HepG2 (cell line): ENCODE results near the gene PCNP. TPM values are rescaled to one million over a fixed set of nuclear protein-coding genes. Genes with fewer than 3 reads are reported as not detected.

Experiments
- AKAP8 ChIP-seq: sonication (generic); formaldehyde crosslinking; IDR thresholded peaks from 2 replicates; pipeline ENCODE4 v1.5.1; 2020; ENCODE audit warnings: mild to moderate bottlenecking, missing genetic modification reagents
- ARID2 ChIP-seq: sonication (generic); formaldehyde crosslinking; IDR thresholded peaks from 2 replicates; pipeline ENCODE4 v1.8.1; 2022; ENCODE audit warnings: mild to moderate bottlenecking, missing genetic modification reagents, borderline replicate concordance
- CREB3 ChIP-seq: sonication (generic); formaldehyde crosslinking; IDR thresholded peaks from 2 replicates; pipeline ENCODE4 v1.5.0; 2020; ENCODE audit warnings: missing genetic modification reagents
- HIVEP1 ChIP-seq: sonication (generic); formaldehyde crosslinking; IDR thresholded peaks from 2 replicates; pipeline ENCODE4 v1.4.0; 2020; ENCODE audit warnings: mild to moderate bottlenecking, missing genetic modification reagents
- NCOA5 ChIP-seq: sonication (generic); formaldehyde crosslinking; IDR thresholded peaks from 2 replicates; pipeline ENCODE4 v1.4.0; 2020; ENCODE audit warnings: missing genetic modification reagents
- NCOR1 ChIP-seq: fragments of 200-600 bp; sonication (generic); IDR thresholded peaks from 2 replicates; pipeline ENCODE4 v1.7.0; 2017; ENCODE audit warnings: antibody characterized with exemption, low read length, borderline replicate concordance
- NFIC ChIP-seq: IDR thresholded peaks from 2 replicates; pipeline ENCODE4 v1.6.1; 2012; ENCODE audit warnings: mild to moderate bottlenecking, low read length, inconsistent platforms
- NONO ChIP-seq, 2 experiments: fragments of 450-650 bp in 1 of 2; sonication (generic) in 1 of 2; formaldehyde crosslinking in 1 of 2; IDR thresholded peaks in 1 of 2; conservative IDR thresholded peaks in 1 of 2; 2 replicates each; pipeline versions ENCODE4 v1.6.1 to v1.8.0; 2017 to 2022; ENCODE audit warnings: mild to moderate bottlenecking in 1 of 2, missing genetic modification reagents in 1 of 2, moderate library complexity in 1 of 2
- RARA ChIP-seq: IDR thresholded peaks from 2 replicates; pipeline ENCODE4 v1.6.1; 2016; ENCODE audit warnings: missing genetic modification reagents, missing compliant biosample characterization
- SALL2 ChIP-seq: sonication (generic); formaldehyde crosslinking; IDR thresholded peaks from 2 replicates; pipeline ENCODE4 v1.8.1; 2023; ENCODE audit warnings: mild to moderate bottlenecking, missing genetic modification reagents, inconsistent platforms
- SKI ChIP-seq: fragments of 450-650 bp; IDR thresholded peaks from one replicate; pipeline ENCODE4 v1.6.1; 2018; ENCODE audit warnings: mild to moderate bottlenecking; ENCODE audit not compliant: partially characterized antibody
- TCF12 ChIP-seq, 2 experiments: fragments of 450-650 bp in 1 of 2; sonication (generic) in 1 of 2; formaldehyde crosslinking in 1 of 2; IDR thresholded peaks; 2 replicates each; pipeline versions ENCODE4 v1.6.1 to v1.8.0; 2017 to 2022; ENCODE audit warnings: antibody characterized with exemption in 1 of 2, mild to moderate bottlenecking in 1 of 2, missing genetic modification reagents in 1 of 2, moderate library complexity in 1 of 2
- U2AF2 ChIP-seq: fragments of 200-400 bp; formaldehyde crosslinking; IDR thresholded peaks from 2 replicates; pipeline ENCODE4 v1.6.1; 2017; ENCODE audit warnings: low read depth, mild to moderate bottlenecking, low read length
- ZBTB40 ChIP-seq, 2 experiments: fragments of 450-650 bp in 1 of 2; sonication (generic) in 1 of 2; formaldehyde crosslinking in 1 of 2; IDR thresholded peaks; 2 replicates each; pipeline versions ENCODE4 v1.6.1 to v1.8.0; 2016 to 2022; ENCODE audit warnings: antibody characterized with exemption in 1 of 2, mild to moderate bottlenecking in 1 of 2, missing genetic modification reagents in 1 of 2
- ZNF34 ChIP-seq: sonication (generic); formaldehyde crosslinking; IDR thresholded peaks from 2 replicates; pipeline ENCODE4 v1.4.0; 2020; ENCODE audit warnings: mild to moderate bottlenecking, missing genetic modification reagents, borderline replicate concordance
- polyA plus RNA-seq, 8 experiments: library from polyadenylated mRNA; depleted of rRNA in 3 of 8; stranded (reverse) in 7 of 8; unstranded in 1 of 8; fragments of >200 nt; fragmentation: Illumina TruSeq in 4 of 8; extraction: Trizol in 4 of 8; gene quantifications; 2 replicates each; pipeline versions ENCODE4 v1.2.1 to v1.2.3, GENCODE V29; 2011 to 2016; ENCODE audit warnings: low read depth in 4 of 8, missing spikeins in 1 of 8, mixed read lengths in 1 of 8; ENCODE audit not compliant: insufficient read depth in 1 of 8
- total RNA-seq, 5 experiments: library from RNA; depleted of rRNA; stranded (reverse); fragments of >200 nt; fragmentation: Illumina TruSeq; extraction: Trizol; gene quantifications; 2 replicates each; pipeline ENCODE4 v1.2.3, GENCODE V29; 2016; ENCODE audit warnings: low read depth in 1 of 5

PCNP gene
- total and polyA plus RNA-seq, 2 of the 13 experiments (the other 11 are each of a cell fraction or from before 2014, with no cell fraction given): 44.1 to 78.2 TPM

GRCh38 chr3:101573449-101574387 is at the start of gene PCNP (continued):
- TF ChIP-seq ARID2 (CRISPR knock-in tag) (no peak), TCF12 (IDR thresholded peaks at IDR 0.05) (no peak), TCF12 (CRISPR knock-in tag; IDR thresholded peaks at IDR 0.05) (peak; percentile 70; the same call in 1 of the 2 replicates), NFIC (no peak), AKAP8 (CRISPR knock-in tag) (no peak), RARA (CRISPR knock-in tag) (no peak), NONO (IDR thresholded peaks at IDR 0.05) (no peak), NONO (CRISPR knock-in tag; conservative IDR thresholded peaks at IDR 0.05) (peak; percentile 81; the same call in 1 of the 2 replicates), SALL2 (CRISPR knock-in tag) (peak; percentile 65), CREB3 (CRISPR knock-in tag) (no peak), NCOR1 (peak; percentile 55; the same call in 1 of the 2 replicates), ZNF34 (CRISPR knock-in tag) (no peak), SKI (no peak), NCOA5 (CRISPR knock-in tag) (no peak), U2AF2 (no peak), ZBTB40 (IDR thresholded peaks at IDR 0.05) (peak; percentile 51), ZBTB40 (CRISPR knock-in tag; IDR thresholded peaks at IDR 0.05) (no peak), HIVEP1 (CRISPR knock-in tag) (peak; percentile 93)
